Endothelial cell of umbilical vein (primary cell): Measurements from ENCODE around the gene MGAT5B. TPM values are rescaled to one million over a fixed set of nuclear protein-coding genes. Genes with fewer than 3 reads are reported as not detected.

ENCODE experiments used
- BruUV-seq: library from RNA; stranded (reverse); fragments of 400-500 nt; replicated peaks from 2 replicates; lab custom pipeline; 2021; lab: Mats Ljungman, UMichigan
- CTCF ChIA-PET: fragments of 300-600, 350-600 bp; sonication (Branson Sonifier 250); formaldehyde crosslinking; loops from one replicate; lab custom pipeline; 2021; ENCODE audit warnings: antibody characterized with exemption, inconsistent platforms; lab: Charles Lee
- POLR2A ChIA-PET: fragments of 300-600, 350-600 bp; sonication (Branson Sonifier 250); formaldehyde crosslinking; loops from one replicate; lab custom pipeline; 2021; ENCODE audit warnings: antibody characterized with exemption, inconsistent platforms; lab: Charles Lee
- DNase-seq: peaks from one replicate; pipeline ENCODE4 v3.0.0-alpha.2; 2011; ENCODE audit warnings: low read depth, low spot score
- FAIRE-seq: peaks from 2 replicates; lab custom pipeline; 2011; peaks lifted over from hg19 to GRCh38; lab: Jason Lieb, UNC
- H2AFZ ChIP-seq: 2 replicates; pipeline ENCODE4 v1.6.0; 2012; ENCODE audit warnings: low read depth, low read length, control low read depth, inconsistent platforms
- H3K27ac ChIP-seq: 2 replicates; pipeline ENCODE4 v1.5.1; 2011; ENCODE audit warnings: low read depth, mild to moderate bottlenecking, control low read depth, low read length, moderate library complexity; ENCODE audit not compliant: insufficient read depth
- H3K27me3 ChIP-seq, 2 experiments: 2 replicates each; pipeline versions ENCODE4 v1.6.0 to v1.6.1; 2011; ENCODE audit warnings: low read length in 2 of 2, mixed read lengths in 1 of 2; ENCODE audit not compliant: control insufficient read depth in 2 of 2, insufficient read depth in 2 of 2
- H3K36me3 ChIP-seq, 2 experiments: 2 replicates in 1 of 2; 3 replicates in 1 of 2; pipeline ENCODE4 v1.5.1; 2011; ENCODE audit warnings: low read length in 2 of 2, mild to moderate bottlenecking in 1 of 2, moderate library complexity in 1 of 2; ENCODE audit not compliant: control insufficient read depth in 2 of 2, insufficient read depth in 2 of 2; ENCODE audit errors: extremely low read depth in 1 of 2
- H3K4me1 ChIP-seq: 3 replicates; pipeline ENCODE4 v1.5.1; 2011; ENCODE audit warnings: mild to moderate bottlenecking, low read length; ENCODE audit not compliant: control insufficient read depth, insufficient read depth; ENCODE audit errors: extremely low read depth
- H3K4me2 ChIP-seq: 2 replicates; pipeline ENCODE4 v1.6.1; 2011; ENCODE audit warnings: low read length, control low read depth, mixed read lengths; ENCODE audit not compliant: insufficient read depth
- H3K4me3 ChIP-seq, 3 experiments: fragments of 200-600 bp in 1 of 3; sonication (generic), shearing (Covaris generic) in 1 of 3; replicated peaks in 1 of 3; 2 replicates each; pipeline ENCODE4 v1.5.1; 2011 to 2016; ENCODE audit warnings: control low read depth in 3 of 3, low read length in 3 of 3, mild to moderate bottlenecking in 2 of 3, inconsistent platforms in 1 of 3, low read depth in 1 of 3, moderate library complexity in 1 of 3; ENCODE audit not compliant: insufficient read depth in 1 of 3
- H3K79me2 ChIP-seq: 2 replicates; pipeline ENCODE4 v1.6.0; 2012; ENCODE audit warnings: low read length, inconsistent platforms; ENCODE audit not compliant: control insufficient read depth, insufficient read depth
- H3K9ac ChIP-seq: replicated peaks from 2 replicates; pipeline ENCODE3; 2011; ENCODE audit warnings: low read length, control low read depth; ENCODE audit not compliant: insufficient read depth; ENCODE audit errors: extremely low read depth
- H3K9me1 ChIP-seq: replicated peaks from 3 replicates; pipeline ENCODE4 v1.6.0; 2011; ENCODE audit warnings: mild to moderate bottlenecking, low read length; ENCODE audit not compliant: control insufficient read depth, insufficient read depth; ENCODE audit errors: extremely low read depth
- H3K9me3 ChIP-seq: replicated peaks from 2 replicates; pipeline ENCODE4 v1.5.1; 2012; ENCODE audit warnings: low read length, inconsistent platforms; ENCODE audit not compliant: control insufficient read depth, insufficient read depth
- H4K20me1 ChIP-seq: replicated peaks from 2 replicates; pipeline ENCODE3; 2011; ENCODE audit warnings: mild to moderate bottlenecking, low read length; ENCODE audit not compliant: control insufficient read depth, insufficient read depth; ENCODE audit errors: extremely low read depth
- EZH2 ChIP-seq: IDR thresholded peaks from 2 replicates; pipeline ENCODE4 v1.6.1; 2012; ENCODE audit warnings: borderline replicate concordance, low read depth, mild to moderate bottlenecking, moderate library complexity, low read length, inconsistent platforms; ENCODE audit not compliant: severe bottlenecking
- FOS ChIP-seq: IDR thresholded peaks from 2 replicates; pipeline ENCODE4 v1.6.1; 2011; ENCODE audit warnings: mild to moderate bottlenecking, low read length, moderate library complexity, borderline replicate concordance; ENCODE audit not compliant: insufficient read depth
- GATA2 ChIP-seq: IDR thresholded peaks from 2 replicates; pipeline ENCODE4 v1.7.0; 2011; ENCODE audit warnings: low read depth, mild to moderate bottlenecking, moderate library complexity, mixed read lengths, low read length; ENCODE audit not compliant: insufficient read length, insufficient read depth
- JUN ChIP-seq: IDR thresholded peaks from 2 replicates; pipeline ENCODE4 v1.6.1; 2011; ENCODE audit warnings: borderline replicate concordance, low read depth; ENCODE audit not compliant: insufficient read length, insufficient read depth
- MYC ChIP-seq: IDR thresholded peaks from one replicate; pipeline ENCODE4 v1.6.1; 2011; ENCODE audit warnings: mild to moderate bottlenecking, low read depth, low read length
- POLR2A ChIP-seq: IDR thresholded peaks from 2 replicates; pipeline ENCODE4 v1.6.1; 2012; ENCODE audit warnings: low read depth, mild to moderate bottlenecking, control low read depth, low read length
- POLR2AphosphoS5 ChIP-seq: IDR thresholded peaks from 2 replicates; pipeline ENCODE4 v1.6.1; 2012; ENCODE audit warnings: low read depth, mild to moderate bottlenecking, control low read depth, low read length, moderate library complexity; ENCODE audit not compliant: insufficient read depth
- dilution Hi-C: fragments of 300-500 bp; cut with MboI; formaldehyde crosslinking; loops from one replicate; pipeline ENCODE4 v1.15.0; 2019; ENCODE audit warnings: low sequenced_read_pairs; ENCODE audit not compliant: extremely low pct_ligation_motif_present
- intact Hi-C: fragments of 100-400 bp; cut with micrococcal nuclease; formaldehyde crosslinking; loops from one replicate; pipeline ENCODE4 v1.10.0; 2022
- polyA plus RNA-seq, 4 experiments: library from polyadenylated mRNA; depleted of rRNA in 3 of 4; stranded (reverse) in 3 of 4; unstranded in 1 of 4; fragments of >200 nt; gene quantifications; 2 replicates each; pipeline versions ENCODE4 v1.2.1 to v1.2.3, GENCODE V29; 2011 to 2012; ENCODE audit warnings: missing spikeins in 1 of 4
- total RNA-seq: library from RNA; stranded (reverse); gene quantifications from 2 replicates; pipeline ENCODE4 v1.2.3, GENCODE V29; 2021
- TF ChIP-seq, protein P1 (sequence below), 2 donors: IDR thresholded peaks; 1 replicate in 1 of 2; 2 replicates in 1 of 2; pipeline ENCODE4 v1.5.1; 2011; ENCODE audit warnings: low read length in 2 of 2, mild to moderate bottlenecking in 2 of 2, moderate library complexity in 2 of 2, control low read depth in 1 of 2, inconsistent platforms in 1 of 2, low read depth in 1 of 2; ENCODE audit not compliant: insufficient read depth in 1 of 2; ENCODE audit errors: extremely low read depth in 1 of 2
- TF ChIP-seq, protein P2 (sequence below): IDR thresholded peaks from 2 replicates; pipeline ENCODE4 v1.6.1; 2011; ENCODE audit not compliant: insufficient read depth, insufficient read length

MGAT5B gene
- total and polyA plus RNA-seq, 2 donors (not counting 3 experiments of a cell fraction or from before 2014, with no cell fraction given): 1.7 to 2.1 TPM

DNA sequence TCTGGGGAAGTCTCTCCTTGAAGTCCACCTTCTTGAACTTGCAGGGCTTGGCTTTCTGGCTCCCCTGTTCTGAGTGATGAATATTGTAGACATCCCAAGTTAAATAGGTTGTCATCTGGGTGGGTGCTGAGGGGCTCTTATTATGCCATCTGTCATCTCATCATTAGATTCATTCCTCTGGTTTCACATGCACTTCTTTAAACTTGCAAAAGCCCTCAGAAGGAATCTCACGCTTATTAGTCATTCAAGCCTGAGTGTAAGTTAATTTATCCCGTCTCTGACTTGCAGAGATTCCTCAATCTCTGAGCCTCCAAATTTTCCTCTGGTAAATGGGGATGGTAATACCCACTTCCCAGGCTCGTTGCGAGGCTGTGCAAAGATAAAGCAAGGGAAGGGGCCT lies 5.7 kb downstream of the MGAT5B start:
- H3K9me3 ChIP-seq: no peaks in the 10 kb centered on the region
- peaks cover 0 to 10% of the 10 kb centered on the region in 2 experiments for H3K27me3 ChIP-seq
- H3K27ac ChIP-seq: no peak overlapping the region
- no peaks in the 10 kb centered on the region for H3K79me2 ChIP-seq
- FAIRE-seq (no peak), DNase-seq (no peak)
- intact Hi-C loops (no loop called here), dilution Hi-C loops (no loop called here)
- no peaks in the 10 kb centered on the region for H4K20me1 ChIP-seq
- TF ChIP-seq POLR2A (no peak), GATA2 (no peak), FOS (no peak), MYC (no peak), POLR2AphosphoS5 (no peak), EZH2 (no peak), JUN (no peak)
- TF ChIP-seq, protein P1, sequence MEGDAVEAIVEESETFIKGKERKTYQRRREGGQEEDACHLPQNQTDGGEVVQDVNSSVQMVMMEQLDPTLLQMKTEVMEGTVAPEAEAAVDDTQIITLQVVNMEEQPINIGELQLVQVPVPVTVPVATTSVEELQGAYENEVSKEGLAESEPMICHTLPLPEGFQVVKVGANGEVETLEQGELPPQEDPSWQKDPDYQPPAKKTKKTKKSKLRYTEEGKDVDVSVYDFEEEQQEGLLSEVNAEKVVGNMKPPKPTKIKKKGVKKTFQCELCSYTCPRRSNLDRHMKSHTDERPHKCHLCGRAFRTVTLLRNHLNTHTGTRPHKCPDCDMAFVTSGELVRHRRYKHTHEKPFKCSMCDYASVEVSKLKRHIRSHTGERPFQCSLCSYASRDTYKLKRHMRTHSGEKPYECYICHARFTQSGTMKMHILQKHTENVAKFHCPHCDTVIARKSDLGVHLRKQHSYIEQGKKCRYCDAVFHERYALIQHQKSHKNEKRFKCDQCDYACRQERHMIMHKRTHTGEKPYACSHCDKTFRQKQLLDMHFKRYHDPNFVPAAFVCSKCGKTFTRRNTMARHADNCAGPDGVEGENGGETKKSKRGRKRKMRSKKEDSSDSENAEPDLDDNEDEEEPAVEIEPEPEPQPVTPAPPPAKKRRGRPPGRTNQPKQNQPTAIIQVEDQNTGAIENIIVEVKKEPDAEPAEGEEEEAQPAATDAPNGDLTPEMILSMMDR (IDR thresholded peaks at IDR 0.05; ENCODE audit: extremely low read depth in 1 of 2, insufficient read depth in 1 of 2, low read depth in 1 of 2, low read length in 2 of 2): no peak
- TF ChIP-seq, protein P2, sequence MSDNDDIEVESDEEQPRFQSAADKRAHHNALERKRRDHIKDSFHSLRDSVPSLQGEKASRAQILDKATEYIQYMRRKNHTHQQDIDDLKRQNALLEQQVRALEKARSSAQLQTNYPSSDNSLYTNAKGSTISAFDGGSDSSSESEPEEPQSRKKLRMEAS: no peak
- ChIA-PET CTCF (interaction anchor here (8.4 kb wide), 1 partner anchor 183 kb away, joined by 334 read pairs; no protein-coding TSS in a partner anchor), POLR2A (no interaction called here)
- H3K9ac ChIP-seq: no peak overlapping the region
- H3K9me1 ChIP-seq: no peaks in the 10 kb centered on the region
- no peak overlapping the region for H3K4me3 ChIP-seq
- BruUV-seq: no TSS peak
- H3K4me2 ChIP-seq: no peak overlapping the region
- H3K4me1 ChIP-seq: peaks cover 21% of the 10 kb centered on the region
- H3K36me3 ChIP-seq: no peaks in the 10 kb centered on the region
- no peak overlapping the region for H2AFZ ChIP-seq
